GM18858 (cell line): Measurements from ENCODE around the gene RUSC2.
"Not testable (repeated sequence)": the region's sequence is repeated elsewhere in the genome, so short reads cannot be mapped to it uniquely, and the experiment has no call there.

Source experiments
- ATAC-seq: cut with Tn5 transposase; IDR thresholded peaks from one replicate; pipeline ENCODE4 v1.9.1; 2021; ENCODE audit not compliant: unreplicated experiment

Gene RUSC2

DNA sequence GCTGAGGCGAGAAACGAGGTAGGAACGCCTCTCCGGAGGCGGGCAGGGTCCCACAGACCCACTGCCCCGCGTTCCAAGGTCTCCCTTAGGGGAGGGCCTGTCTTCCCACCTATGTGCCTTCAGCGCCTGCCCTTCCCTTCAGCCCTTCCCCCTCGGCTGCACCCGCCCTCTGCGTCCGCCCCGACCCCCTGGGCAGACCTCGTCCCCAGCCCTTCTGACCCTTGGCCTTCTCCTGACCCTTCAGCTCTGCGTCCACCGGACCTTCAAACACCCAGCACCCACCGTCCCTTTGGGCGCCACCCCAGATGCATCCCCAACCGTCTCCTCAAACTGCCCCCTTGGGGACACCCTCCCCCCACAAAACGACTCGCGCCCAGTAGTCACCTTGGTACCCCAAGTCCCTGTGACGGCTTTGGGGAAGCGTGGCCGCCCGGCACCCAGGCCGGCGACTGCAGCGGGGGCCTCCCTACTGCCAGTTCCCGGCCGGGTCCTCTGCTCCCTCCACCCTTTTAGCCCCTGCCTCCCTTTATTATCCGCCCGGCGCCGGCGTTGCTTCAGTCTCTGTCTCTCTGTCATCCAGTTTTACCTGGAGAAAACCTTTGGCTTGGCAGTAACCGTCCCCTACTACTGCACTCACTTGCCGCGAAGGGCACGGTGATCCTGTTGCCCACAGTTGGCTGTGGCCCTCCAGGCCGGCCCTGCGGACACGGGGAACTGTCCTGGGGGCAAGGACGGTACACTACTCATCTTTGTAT is 421 bp downstream of the RUSC2 start:
- ATAC-seq, result no peak

- ATAC-seq, result no peak
These were observed 1.1 kb downstream of the RUSC2 start for GRCh38 chr9:35490910-35491465.

DNA sequence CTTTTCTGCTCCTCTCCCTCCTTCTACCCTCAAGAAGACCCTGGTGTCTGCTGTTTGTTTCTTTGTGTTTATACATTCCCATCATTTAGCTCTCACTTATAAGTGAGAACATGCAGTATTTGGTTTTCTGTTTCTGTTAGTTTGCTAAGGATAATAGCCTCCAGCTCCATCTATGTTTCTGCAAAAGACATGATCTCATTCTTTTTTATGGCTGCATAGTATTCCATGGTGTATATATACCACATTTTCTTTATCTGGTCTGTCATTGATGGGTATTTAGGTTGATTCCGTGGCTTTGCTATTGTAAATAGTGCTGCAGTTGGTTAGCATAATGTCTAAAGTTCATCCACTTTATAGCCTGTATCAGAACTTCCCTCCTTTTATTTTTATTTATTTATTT is 3.2 kb downstream of the RUSC2 start:
- not testable (repeated sequence) for ATAC-seq

DNA sequence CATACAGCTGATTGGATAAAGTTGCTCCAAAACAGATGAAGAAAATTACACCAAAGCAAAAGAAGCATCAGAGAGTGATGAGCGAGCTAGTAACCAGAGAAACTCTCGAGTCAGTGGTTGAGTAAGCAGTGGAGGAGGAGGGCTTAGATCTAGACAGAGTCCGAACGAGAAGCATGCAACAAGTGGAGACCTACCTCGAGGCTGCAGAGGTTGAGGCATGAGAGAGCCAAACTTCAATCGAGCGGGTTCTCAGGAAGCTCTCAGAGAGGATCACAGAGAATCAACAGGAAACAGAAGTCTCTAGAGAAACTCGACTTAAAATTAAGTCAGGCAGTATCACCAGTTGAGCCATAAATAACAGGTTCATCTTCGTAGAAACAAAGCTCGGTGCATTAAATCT is 6.1 kb downstream of the RUSC2 start:
- no peak for ATAC-seq

- not testable (repeated sequence) for ATAC-seq
These were observed 8.3 kb downstream of the RUSC2 start for GRCh38 chr9:35498245-35498644.

DNA sequence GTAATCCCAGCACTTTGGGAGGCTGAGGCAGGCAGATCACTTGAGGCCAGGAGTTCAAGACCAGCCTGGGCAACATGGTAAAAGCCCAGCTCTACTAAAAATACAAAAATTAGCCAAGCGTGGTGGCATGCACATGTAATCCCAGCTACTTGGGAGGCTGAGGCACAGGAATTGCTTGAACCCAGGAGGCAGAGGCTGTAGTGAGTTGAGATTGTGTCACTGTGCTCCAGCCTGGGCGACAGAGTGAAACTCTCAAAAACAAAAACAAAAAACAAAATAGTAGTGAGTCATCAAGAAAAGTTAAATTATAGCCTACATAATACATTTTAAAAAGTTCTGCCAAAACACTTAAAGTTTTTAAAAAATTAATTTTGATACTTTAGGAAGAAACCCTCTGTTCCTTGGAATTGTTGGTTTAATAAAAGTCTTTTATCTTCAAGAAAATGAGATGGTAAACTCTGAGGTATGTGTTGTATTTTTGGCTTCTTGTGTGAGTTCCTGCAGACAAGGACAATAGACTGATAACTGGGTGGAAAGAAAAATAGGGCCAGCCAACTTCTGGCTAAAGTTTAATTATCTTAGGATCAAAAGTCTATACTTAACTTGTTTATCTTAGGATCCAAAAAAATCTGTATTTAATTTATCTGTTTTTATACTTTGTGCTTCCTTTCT is 9.3 kb downstream of the RUSC2 start:
- ATAC-seq, result no peak

GRCh38 chr9:35499701-35500030 is 9.8 kb downstream of the RUSC2 start:
- no peak for ATAC-seq

GRCh38 chr9:35500130-35500748 is 10.3 kb downstream of the RUSC2 start:
- no peak for ATAC-seq

GRCh38 chr9:35501946-35502345 is 12.0 kb downstream of the RUSC2 start:
- no peak for ATAC-seq

DNA sequence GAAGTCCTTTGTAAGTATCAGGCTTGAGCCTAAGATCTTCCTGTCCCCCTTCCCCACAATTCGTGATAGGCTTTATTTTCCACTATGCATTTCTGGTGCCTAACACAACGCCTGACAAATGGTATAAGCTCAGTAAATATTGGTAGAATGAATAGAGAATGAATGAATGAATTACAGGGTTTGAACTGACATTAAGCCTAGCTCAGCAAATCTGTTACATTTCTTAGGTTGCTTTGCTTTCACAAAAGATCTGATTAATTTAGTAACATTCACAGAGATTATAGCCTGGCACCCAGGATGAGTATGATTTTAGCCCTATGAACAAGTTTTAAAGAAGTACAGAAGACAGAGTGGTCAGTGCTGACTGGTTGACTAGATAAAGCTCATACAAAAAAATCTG is 16.4 kb downstream of the RUSC2 start:
- ATAC-seq, result no peak

DNA sequence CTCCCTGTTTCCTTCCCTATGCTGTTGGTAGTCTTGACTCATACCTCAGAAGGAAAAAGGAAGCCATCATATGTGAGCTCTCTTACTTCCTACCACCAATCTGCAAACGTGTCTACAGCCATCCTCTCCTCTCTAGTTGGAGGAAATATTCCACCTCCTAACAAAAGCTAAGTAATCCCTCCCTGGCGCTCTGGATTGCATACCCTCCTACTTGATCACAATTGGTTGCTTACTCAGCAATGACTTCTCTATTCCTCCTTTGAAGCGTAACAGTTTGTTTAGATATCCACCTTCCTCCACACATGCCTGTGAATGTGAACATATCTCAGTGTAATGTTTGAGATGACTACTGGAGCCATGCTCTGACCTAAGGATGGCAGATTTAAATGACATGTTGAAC is 18.2 kb downstream of the RUSC2 start:
- ATAC-seq, result no peak

GRCh38 chr9:35510383-35510753 is 20.5 kb downstream of the RUSC2 start:
- no peak for ATAC-seq

DNA sequence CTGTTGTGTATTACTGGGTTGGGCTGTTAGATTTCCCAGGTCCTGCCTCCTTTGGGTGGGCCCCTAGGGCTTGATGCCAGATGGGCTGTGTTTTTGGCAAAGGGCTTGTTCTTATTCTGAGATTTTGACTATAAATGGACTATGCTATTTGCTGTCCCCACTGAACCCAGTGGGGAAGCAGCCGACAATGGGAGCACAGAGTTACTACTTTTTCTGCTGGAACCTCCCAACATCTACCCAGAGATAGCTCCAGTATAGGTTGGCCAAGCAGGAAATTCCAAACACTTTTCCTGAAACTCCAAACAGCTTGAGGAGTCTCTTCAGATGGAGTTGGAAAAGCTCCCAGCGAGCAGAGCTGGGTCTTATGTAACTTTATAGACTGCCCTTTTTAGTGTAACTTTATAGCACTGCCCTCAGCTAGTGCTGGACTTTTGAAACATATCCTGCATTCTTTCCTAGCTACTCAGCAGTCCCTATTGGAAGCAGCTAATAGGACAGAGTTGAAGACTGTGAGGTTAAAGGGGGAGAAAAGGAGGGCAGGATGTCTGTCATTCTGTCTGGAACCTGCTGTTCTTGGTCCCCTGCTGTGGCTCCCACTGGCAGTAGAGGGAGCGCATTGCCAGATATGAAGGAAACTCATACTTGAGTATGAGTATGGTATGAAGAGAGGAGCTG is 21.0 kb downstream of the RUSC2 start:
- no peak for ATAC-seq

DNA sequence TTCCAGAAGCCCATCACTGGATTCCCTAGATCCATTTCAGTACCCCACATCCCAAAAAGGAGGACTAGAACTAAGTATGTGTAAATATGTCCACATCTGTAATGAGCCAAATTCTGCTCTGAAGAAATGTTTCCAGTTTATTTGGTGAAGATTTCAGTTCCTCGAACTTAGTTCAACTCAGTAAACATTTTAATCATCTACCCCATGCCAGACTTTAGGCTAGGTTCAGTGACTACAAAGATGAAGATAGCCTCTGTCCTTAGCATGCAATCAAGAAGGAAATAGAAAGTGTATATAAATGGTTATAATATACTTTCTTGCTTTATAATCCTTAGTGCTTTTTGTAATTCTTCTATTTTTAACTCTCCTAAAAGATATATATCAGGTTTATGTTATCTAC is 21.5 kb downstream of the RUSC2 start:
- ATAC-seq, result no peak

DNA sequence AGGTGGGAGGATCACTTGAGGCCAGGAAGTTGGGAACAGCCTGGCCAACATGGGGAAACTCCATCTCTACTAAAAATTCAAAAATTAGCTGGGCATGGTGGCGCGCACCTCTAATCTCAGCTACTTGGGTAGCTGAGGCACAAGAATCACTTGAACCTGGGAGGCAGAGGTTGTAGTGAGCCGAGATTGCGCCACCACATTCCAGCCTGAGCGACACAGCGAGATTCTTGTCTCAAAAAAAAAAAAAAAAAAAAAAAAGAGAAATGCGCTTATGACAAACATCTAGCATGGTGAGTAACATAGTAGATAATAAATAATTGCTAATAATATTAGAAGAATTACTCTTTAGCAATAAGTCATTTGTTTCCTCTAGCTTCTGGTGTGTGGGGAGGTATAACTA is 25.9 kb downstream of the RUSC2 start:
- ATAC-seq, result no peak

GRCh38 chr9:35516479-35516878 is 26.6 kb downstream of the RUSC2 start:
- ATAC-seq, result no peak

DNA sequence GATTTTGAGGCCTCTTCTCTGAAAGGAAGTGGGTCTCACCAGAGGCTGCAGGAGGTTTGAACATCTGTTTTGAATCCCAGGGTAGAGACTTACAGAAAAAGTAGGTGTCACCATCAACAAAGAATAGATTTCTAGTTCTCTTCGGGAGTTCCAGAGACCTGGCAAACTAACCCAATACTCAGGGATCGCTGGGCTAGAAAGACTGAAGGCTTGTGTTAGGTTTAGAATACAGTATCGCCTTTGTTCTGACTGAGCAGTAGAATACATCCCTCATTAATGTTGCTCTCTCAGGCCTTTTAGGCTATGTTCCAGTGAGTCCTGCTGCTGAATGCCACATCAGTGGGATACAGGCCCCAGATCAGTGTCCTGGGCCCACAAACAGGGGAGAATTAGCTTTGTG is 27.2 kb downstream of the RUSC2 start:
- no peak for ATAC-seq

DNA sequence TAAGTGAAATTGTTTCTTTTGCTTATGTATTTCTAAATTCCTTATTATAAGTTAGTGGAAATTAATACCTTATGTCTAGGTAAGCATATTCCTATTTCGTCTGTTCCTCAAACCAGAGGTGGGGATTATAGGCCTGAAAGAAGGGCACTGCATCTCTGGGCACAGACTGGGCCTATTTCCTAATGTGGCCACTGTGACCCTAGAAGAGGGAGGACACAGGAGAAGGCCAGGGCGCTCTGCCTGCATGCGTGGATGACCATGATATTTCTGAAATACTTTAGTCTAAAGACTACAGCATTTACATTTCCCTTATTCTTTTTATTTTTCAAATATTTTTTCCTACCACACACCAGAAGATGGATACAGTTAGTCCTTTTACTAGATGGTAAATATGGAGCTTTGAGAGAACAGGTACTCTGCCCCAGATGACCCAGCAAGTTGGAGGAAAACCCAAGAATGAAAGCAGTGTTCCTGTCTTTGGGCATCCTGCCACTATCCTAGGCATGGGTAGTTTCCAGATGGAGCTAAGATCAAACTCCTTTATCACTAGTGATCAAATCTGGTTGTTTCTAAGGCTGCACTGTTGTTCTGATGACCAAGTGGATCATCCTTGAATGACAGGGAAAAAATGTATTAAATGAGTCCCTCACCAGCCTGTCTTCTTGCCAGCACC is 27.8 kb downstream of the RUSC2 start:
- ATAC-seq, result no peak

- no peak for ATAC-seq
These were observed 28.4 kb downstream of the RUSC2 start for GRCh38 chr9:35518225-35518821.

DNA sequence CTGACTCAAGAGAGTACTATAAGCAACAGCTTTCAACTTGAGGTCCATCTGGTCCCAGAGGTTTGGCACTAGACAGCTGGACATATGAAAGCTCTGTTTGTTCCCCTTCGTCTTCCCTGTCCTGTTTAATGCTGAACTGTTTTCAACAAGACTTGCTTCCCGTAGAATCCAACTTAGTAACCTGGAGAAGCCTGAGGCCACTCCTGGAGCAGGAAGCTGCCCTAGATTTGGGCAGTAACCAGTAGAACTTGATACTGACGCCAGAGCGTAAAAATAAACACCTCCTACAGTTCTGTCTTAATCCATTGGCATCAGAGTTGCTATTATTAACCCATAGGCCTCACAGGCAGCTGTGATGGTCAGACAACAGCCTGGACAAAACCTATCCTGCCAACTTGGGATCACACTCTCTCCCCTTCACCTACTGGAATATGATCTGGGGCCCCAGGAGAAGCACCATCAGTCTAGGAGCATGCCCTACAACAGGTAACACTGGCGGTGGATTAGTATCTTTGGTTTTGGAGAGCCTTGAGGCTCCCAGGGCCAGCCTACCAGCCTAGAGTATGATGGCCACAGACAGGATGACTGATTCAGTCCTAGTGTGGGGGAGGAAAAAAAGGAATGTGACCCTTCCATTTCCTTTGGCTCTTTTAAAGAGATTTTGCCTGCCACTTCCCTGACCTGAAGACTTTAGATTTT is 29.2 kb downstream of the RUSC2 start:
- ATAC-seq, result no peak
